Spleen (tissue), 11 donors: ENCODE results near the gene VAC14. TPM values are rescaled to one million over a fixed set of nuclear protein-coding genes. Genes with fewer than 3 reads are reported as not detected.
A peak's percentile ranks its signal among the peaks of the same experiment; 100 is the strongest.

Experiments used
- DNase-seq: peaks from one replicate; pipeline ENCODE4 v3.0.0-alpha.2; 2020
- H3K27ac ChIP-seq, 8 donors: fragments of 200-600 bp; sonication (generic) in 7 of 8; 1 replicate in 4 of 8; 2 replicates in 4 of 8; pipeline versions ENCODE4 v1.5.0 to v1.8.0; 2016 to 2021; ENCODE audit warnings: inconsistent platforms in 4 of 8, mild to moderate bottlenecking in 4 of 8, moderate library complexity in 1 of 8
- H3K27me3 ChIP-seq, 7 donors: fragments of 200-600 bp; sonication (generic) in 6 of 7; replicated peaks in 1 of 7; 1 replicate in 4 of 7; 2 replicates in 3 of 7; pipeline versions ENCODE4 v1.5.0 to v1.8.0; 2016 to 2021; ENCODE audit warnings: inconsistent platforms in 3 of 7, mild to moderate bottlenecking in 1 of 7
- H3K36me3 ChIP-seq, 6 donors: fragments of 200-600 bp; sonication (generic) in 5 of 6; 1 replicate in 4 of 6; 2 replicates in 2 of 6; pipeline versions ENCODE4 v1.5.0 to v1.8.0; 2016 to 2021; ENCODE audit warnings: inconsistent platforms in 2 of 6
- H3K4me1 ChIP-seq, 6 donors: fragments of 200-600 bp; sonication (generic) in 5 of 6; 1 replicate in 3 of 6; 2 replicates in 3 of 6; pipeline versions ENCODE4 v1.5.0 to v1.8.0; 2016 to 2021; ENCODE audit warnings: inconsistent platforms in 3 of 6
- H3K4me3 ChIP-seq, 8 donors: fragments of 200-600 bp; sonication (generic) in 7 of 8; 1 replicate in 4 of 8; 2 replicates in 4 of 8; pipeline versions ENCODE4 v1.5.0 to v1.8.0; 2016 to 2021; ENCODE audit warnings: inconsistent platforms in 4 of 8, mild to moderate bottlenecking in 4 of 8, moderate library complexity in 2 of 8
- H3K9me3 ChIP-seq, 8 donors: fragments of 200-600 bp; sonication (generic) in 7 of 8; 1 replicate in 4 of 8; 2 replicates in 4 of 8; pipeline versions ENCODE4 v1.5.0 to v1.8.0; 2016 to 2021; ENCODE audit warnings: inconsistent platforms in 4 of 8
- CTCF ChIP-seq, 11 experiments: fragments of 200-600 bp in 7 of 11; fragments of 450-650 bp in 4 of 11; sonication (generic) in 4 of 11; IDR thresholded peaks in 8 of 11; conservative IDR thresholded peaks in 3 of 11; 1 replicate in 7 of 11; 2 replicates in 4 of 11; pipeline versions ENCODE4 v1.4.0 to v1.8.0; 2016 to 2021; ENCODE audit warnings: antibody characterized with exemption in 11 of 11, inconsistent platforms in 4 of 11, mild to moderate bottlenecking in 1 of 11
- POLR2A ChIP-seq, 3 donors: fragments of 450-650 bp; IDR thresholded peaks; one replicate each; pipeline ENCODE4 v1.5.1; 2017; ENCODE audit warnings: antibody characterized with exemption in 3 of 3, mild to moderate bottlenecking in 1 of 3
- POLR2AphosphoS5 ChIP-seq, 3 donors: sonication (generic); formaldehyde crosslinking; IDR thresholded peaks; one replicate each; pipeline ENCODE4 v1.5.1; 2017; ENCODE audit warnings: antibody characterized with exemption in 3 of 3
- WGBS, 5 donors: extraction: QIAGEN DNeasy Blood & Tissue Kit in 3 of 5; methylation state at CpG; one replicate each; pipeline versions ENCODE4 v1.1.5 to v1.1.7; 2013 to 2018; 5-methylcytosine and 5-hydroxymethylcytosine counted together
- intact Hi-C: fragments of 100-400 bp; cut with DNase I; formaldehyde crosslinking; loops from one replicate; pipeline ENCODE4 v1.15.0; 2023; ENCODE audit warnings: low total_unique reads
- polyA plus RNA-seq, 3 donors: library from polyadenylated mRNA; stranded (reverse); fragments of 200-250 nt; gene quantifications; one replicate each; pipeline ENCODE4 v1.2.1, GENCODE V29; 2013
- total RNA-seq, 7 donors: library from RNA; depleted of rRNA in 3 of 7; stranded (reverse); fragments of >200 nt in 3 of 7; fragmentation: NEBNext Ultra II Directional in 4 of 7; extraction: Animal tissue kit (Norgen Biotek cat#: 25700) in 4 of 7; gene quantifications; one replicate each; pipeline versions ENCODE4 v1.1.0 to v1.2.1, GENCODE V29; 2016 to 2021
- donor health status: healthy with polysubstance abuse.
- donor health status: DM: no; HTN: no; CAD: no; lungs with moderate emphysema.
- donor health status: DM: no; HTN: no; CAD: no.
- donor health status: Bipolar disorder and iron deficiency.
- donor health status: healthy.
- donor health status: DM: no; HTN: no; CAD: no.
- donor health status: DM: yes; HTN: yes; CAD: no.

VAC14 gene
- total and polyA plus RNA-seq, 10 donors: 29.1 to 70.0 (median 48.1) TPM

GRCh38 chr16:70708366-70709246, 92.4 kb downstream of the VAC14 start:
- H3K9me3 ChIP-seq: no peaks in the 10 kb centered on the region
- H3K27ac ChIP-seq: peak overlapping the region; percentile 53 to 87 (median 70)
- 68 to 83% (median 75%) methylated on average over 18 to 20 of the region's 20 CpGs for WGBS, 5 donors
- peaks cover 21 to 99% (median 78%) of the 10 kb centered on the region in 6 donors for H3K4me1 ChIP-seq
- TF ChIP-seq POLR2AphosphoS5 (IDR thresholded peaks at IDR 0.05) (peak; percentile 48 to 60 (median 50)), CTCF (IDR thresholded peaks at IDR 0.05 in 8 of 11, conservative IDR thresholded peaks at IDR 0.05 in 3 of 11) (no peak)
- no peak overlapping the region for H3K4me3 ChIP-seq
- no peaks in the 10 kb centered on the region for H3K27me3 ChIP-seq
- no peak for DNase-seq
- H3K36me3 ChIP-seq: peaks cover 0 to 91% (median 4%) of the 10 kb centered on the region in 6 donors
- intact Hi-C loops: no loop called here

- 61 to 83% (median 66%) methylated on average over 7 of the region's 7 CpGs for WGBS, 5 donors
Measured at GRCh38 chr16:70706948-70707465, 94.0 kb downstream of the VAC14 start.

GRCh38 chr16:70705056-70705455, 95.9 kb downstream of the VAC14 start:
- peaks cover 24 to 98% (median 81%) of the 10 kb centered on the region in 6 donors for H3K4me1 ChIP-seq
- no peaks in the 10 kb centered on the region for H3K27me3 ChIP-seq
- TF ChIP-seq CTCF (IDR thresholded peaks at IDR 0.05 in 8 of 11, conservative IDR thresholded peaks at IDR 0.05 in 3 of 11) (no peak), POLR2A (IDR thresholded peaks at IDR 0.05) (no peak), POLR2AphosphoS5 (IDR thresholded peaks at IDR 0.05) (peak in 1 of 3 donors; percentile 7)
- H3K27ac ChIP-seq: peak overlapping the region in 7 of 8 donors; percentile 45 to 87 (median 73)
- no peak overlapping the region for H3K4me3 ChIP-seq
- DNase-seq: no peak
- H3K9me3 ChIP-seq: no peaks in the 10 kb centered on the region
- 86 to 98% (median 91%) methylated on average over 7 to 8 of the region's 8 CpGs for WGBS, 5 donors
- H3K36me3 ChIP-seq: peaks cover 0 to 75% (median 3%) of the 10 kb centered on the region in 6 donors
- intact Hi-C loops: no loop called here

More at GRCh38 chr16:70706948-70707465, 94.0 kb downstream of the VAC14 start:
- Histone ChIP-seq H3K27me3 (no peaks in the 10 kb centered on the region), H3K27ac (peak overlapping the region in 7 of 8 donors; percentile 54 to 87 (median 73)), H3K9me3 (no peaks in the 10 kb centered on the region), H3K4me3 (no peak overlapping the region), H3K36me3 (peaks cover 0 to 84% (median 4%) of the 10 kb centered on the region in 6 donors), H3K4me1 (peaks cover 23 to 100% (median 86%) of the 10 kb centered on the region in 6 donors)
- TF ChIP-seq CTCF (IDR thresholded peaks at IDR 0.05 in 8 of 11, conservative IDR thresholded peaks at IDR 0.05 in 3 of 11) (no peak), POLR2A (IDR thresholded peaks at IDR 0.05) (no peak), POLR2AphosphoS5 (IDR thresholded peaks at IDR 0.05) (peak in 1 of 3 donors; percentile 56)
- intact Hi-C loops: no loop called here
- DNase-seq: no peak

- 76 to 90% (median 83%) methylated on average over 11 of the region's 11 CpGs for WGBS, 5 donors
- intact Hi-C loops: no loop called here
- H3K4me1 ChIP-seq: peaks cover 22 to 99% (median 79%) of the 10 kb centered on the region in 6 donors
Measured at GRCh38 chr16:70704586-70704985, 96.4 kb downstream of the VAC14 start.

More at GRCh38 chr16:70704586-70704985, 96.4 kb downstream of the VAC14 start:
- H3K36me3 ChIP-seq: peaks cover 0 to 75% (median 4%) of the 10 kb centered on the region in 6 donors
- no peak overlapping the region for H3K4me3 ChIP-seq
- no peak for TF ChIP-seq POLR2A (IDR thresholded peaks at IDR 0.05)
- no peak for TF ChIP-seq CTCF (IDR thresholded peaks at IDR 0.05 in 8 of 11, conservative IDR thresholded peaks at IDR 0.05 in 3 of 11)
- peak in 1 of 3 donors; percentile 15 for TF ChIP-seq POLR2AphosphoS5 (IDR thresholded peaks at IDR 0.05)
- H3K9me3 ChIP-seq: no peaks in the 10 kb centered on the region
- DNase-seq: no peak
- H3K27me3 ChIP-seq: no peaks in the 10 kb centered on the region
- H3K27ac ChIP-seq: peak overlapping the region in 7 of 8 donors; percentile 45 to 87 (median 73)
